ENCODE results near the gene PRAME.
"Not testable (repeated sequence)": the region's sequence is repeated elsewhere in the genome, so short reads cannot be mapped to it uniquely, and the experiment has no call there.

The PRAME gene

GRCh38 chr22:22548317-22548716 is 10.7 kb downstream of the PRAME start:
- no peak for FAIRE-seq

GRCh38 chr22:22547692-22548300 is 11.3 kb downstream of the PRAME start:
- FAIRE-seq, result no peak

- FAIRE-seq, result no peak
These were observed 11.8 kb downstream of the PRAME start for GRCh38 chr22:22547226-22547625.

DNA sequence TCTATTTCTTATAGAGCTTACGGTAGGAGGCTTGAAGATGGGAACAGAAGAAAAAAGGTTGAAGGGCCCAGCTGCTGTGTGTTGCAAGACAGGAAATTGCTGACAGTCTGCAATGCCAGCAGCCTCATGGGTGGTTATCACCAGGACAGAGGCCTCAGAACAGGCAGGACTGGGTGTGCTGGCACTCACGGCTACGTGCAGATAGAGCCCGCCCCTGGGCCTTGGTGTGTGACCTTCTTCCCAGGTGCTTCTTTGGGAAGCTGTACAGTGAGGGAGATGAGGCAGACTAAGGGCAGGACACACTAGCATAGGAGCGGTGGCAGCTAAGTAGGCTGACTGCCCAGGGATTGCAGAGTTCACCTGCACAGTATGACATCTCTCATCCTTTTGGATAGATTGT is 12.6 kb downstream of the PRAME start:
- no peak for FAIRE-seq

DNA sequence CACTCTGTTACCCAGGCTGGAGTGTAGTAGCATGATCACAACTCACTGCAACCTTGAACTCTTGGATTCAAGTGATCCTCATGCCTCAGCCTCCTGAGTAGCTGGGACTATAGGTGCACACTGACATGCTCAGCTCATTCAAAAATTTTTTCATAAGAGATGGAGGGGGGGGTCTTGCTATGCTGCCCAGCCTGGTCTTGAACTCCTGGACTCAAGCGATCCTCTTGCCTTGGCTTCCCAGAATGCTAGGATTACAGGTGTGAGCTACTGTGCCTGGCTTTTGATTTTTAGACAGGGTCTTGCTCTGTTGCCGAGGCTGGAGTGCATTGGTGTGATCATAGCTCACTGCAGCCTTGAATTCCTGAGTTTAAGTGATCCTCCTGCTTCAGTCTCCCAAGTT is 14.0 kb downstream of the PRAME start:
- FAIRE-seq, result no peak

DNA sequence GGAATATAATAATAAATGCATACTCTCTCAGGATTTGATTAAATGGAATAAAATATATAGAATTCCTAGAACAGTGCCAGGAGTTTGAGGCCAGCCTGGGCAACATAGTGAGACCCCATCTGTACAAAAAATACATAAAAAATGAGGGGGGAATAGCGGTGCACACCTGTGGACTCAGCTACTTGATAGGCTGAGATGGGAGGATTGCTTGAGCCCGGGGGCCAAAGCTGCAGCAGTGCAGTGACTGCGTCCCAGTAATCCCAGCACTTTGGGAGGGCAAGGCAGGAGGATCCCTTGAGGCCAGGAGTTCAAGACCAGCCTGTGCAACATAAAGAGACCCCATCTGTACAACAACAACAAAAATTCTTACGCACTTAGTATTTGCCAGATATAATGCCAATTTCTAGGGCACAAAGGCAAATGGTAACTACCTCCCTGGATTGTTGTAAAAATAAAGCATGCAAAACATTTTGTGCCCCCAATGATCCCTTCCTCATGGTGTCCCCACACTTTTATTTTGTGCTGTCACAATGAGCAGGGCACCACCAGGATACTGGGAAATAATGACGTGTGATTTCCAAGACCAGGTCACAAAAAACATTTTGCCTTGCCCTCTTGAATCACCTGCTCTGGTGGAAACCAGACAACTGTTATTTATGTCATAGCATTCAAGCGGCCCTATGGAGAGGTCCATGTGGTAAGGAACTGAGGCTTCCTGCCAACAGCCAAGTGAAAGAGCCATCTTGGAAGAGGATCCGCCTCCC is 20.7 kb downstream of the PRAME start:
- no peak for FAIRE-seq

DNA sequence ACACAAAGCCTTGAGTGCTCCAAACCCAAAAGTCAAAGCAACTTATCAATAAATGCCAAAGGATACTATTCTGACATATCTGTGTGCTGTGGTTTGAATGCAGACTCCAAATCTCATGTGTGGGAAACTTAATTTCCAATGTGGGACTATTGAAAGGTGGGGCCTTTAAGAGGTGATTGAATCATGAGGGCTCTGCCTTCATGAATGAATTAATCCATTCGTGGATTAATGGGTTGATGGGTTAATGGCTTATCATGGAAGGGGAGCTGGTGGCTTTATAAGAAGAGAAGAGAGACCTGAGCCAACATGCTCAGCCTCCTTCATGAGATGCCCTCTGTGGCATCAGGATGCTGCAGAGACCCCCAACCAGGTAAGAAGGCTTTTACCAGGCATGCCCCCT is 22.1 kb downstream of the PRAME start:
- no peak for FAIRE-seq

- FAIRE-seq, result no peak
These were observed 22.6 kb downstream of the PRAME start for GRCh38 chr22:22536515-22536914.

DNA sequence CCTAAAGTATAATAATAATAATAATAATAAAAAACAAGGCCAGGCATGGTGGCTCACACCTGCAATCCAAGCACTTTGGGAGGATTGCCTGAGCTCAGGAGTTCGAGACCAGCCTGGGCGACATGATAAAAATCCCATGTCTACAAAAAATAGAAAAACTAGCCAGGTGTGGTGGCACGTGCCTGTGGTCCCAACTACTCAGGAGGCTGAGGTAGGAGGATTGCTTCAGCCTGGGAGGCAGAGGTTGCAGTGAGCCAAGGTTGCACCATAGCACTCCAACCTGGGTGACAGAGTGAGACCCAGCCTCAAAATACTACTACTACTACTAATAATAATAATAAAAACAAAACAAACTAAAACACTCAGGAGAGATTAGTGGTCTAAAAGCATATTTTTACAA is 23.4 kb downstream of the PRAME start:
- FAIRE-seq, result no peak

DNA sequence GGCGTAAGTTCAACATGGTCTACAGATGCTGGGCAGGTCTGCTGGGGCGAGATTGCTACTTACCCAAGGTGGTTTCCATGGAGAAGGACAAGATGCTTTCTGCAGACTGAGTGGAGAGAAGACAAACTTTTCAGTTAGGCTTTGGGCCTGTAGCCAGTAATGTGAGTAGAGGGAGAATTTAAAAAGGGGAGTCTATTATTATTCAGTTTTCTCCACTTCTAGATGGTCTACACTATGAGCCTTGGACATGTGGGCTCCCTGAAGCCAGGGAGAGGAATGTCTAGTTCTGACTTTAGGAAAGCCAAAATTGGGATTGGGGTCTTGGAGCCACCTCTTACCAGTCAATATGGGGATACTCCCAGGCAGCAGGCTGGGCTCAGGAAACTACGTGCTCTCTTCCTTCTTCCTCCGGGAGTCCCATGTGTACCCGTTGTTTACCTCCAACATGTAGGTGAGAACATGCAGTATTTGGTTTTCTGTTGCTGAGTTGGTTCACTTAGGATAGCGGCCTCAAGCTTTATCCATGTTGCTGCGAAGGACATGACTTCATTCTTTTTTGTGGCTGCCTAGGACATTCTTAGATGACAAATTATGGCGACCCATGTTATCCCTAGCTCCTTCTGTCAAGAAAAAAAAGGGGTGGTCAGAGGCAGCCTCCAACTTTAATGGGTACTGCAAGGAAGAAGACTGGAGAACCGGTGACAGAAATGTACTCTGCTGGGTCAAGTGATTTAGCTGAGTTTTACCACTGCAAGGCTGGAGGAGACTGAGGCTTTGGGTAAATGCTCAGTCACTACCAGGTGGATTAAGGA is 24.3 kb downstream of the PRAME start:
- FAIRE-seq, result no peak

DNA sequence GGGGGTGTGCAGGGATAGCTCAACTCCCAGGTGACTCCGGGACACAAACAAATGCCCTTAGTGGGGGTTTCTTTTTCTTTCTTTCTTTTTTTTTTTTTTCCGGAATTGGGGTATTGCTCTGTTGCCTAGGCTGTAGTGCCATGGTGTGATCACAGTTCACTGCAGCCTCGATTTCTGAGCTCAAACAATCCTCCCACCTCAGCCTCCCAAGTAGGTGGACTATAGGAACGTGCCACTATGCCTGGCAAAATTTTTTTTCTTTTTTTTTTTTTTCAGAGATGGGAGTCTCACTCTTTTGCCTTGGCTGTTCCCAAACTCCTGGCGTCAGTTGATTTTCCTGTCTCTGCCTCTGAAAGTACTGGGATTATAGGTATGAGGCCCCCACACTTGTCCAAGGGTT is 25.2 kb downstream of the PRAME start:
- no peak for FAIRE-seq

DNA sequence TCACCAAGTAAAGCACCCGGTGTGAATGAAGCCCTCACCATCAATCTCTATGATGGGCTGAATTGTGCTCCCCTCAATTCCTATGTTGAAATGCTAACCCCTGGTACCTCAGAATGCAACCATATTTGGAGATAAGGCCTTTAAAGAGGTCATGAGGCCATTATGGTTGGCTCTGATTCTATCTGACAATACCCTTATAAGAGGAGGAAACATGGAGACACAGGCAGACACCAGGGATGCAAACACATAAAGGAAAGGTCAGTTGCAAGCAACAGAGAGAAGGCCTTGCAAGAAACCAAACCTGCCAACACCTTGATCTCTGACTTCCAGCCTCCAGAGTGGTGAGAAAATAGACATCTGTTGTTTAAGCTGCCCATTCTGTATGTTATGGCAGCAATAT is 25.6 kb downstream of the PRAME start:
- no peak for FAIRE-seq

DNA sequence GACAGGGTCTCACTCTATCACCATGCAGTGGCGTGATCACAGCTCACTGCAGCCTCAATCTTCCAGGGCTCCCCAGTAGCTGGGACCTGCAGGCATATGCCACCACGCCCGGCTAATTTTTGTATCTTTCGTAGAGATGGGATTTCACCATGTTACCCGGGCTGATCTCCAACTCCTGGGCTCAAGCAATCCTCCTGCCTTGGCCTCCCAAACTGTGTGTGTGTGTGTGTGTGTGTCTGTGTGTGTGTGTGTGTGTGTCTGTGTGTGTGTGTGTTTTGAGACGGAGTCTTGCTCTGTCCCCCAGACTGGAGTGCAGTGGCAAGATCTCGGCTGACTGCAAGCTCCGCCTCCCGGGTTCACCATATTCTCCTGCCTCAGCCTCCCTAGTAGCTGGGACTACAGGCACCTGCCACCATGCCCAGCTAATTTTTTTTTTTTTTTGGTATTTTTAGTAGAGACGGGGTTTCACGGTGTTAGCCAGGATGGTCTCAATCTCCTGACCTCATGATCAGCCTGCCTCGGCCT is 26.5 kb downstream of the PRAME start:
- not testable (repeated sequence) for FAIRE-seq

DNA sequence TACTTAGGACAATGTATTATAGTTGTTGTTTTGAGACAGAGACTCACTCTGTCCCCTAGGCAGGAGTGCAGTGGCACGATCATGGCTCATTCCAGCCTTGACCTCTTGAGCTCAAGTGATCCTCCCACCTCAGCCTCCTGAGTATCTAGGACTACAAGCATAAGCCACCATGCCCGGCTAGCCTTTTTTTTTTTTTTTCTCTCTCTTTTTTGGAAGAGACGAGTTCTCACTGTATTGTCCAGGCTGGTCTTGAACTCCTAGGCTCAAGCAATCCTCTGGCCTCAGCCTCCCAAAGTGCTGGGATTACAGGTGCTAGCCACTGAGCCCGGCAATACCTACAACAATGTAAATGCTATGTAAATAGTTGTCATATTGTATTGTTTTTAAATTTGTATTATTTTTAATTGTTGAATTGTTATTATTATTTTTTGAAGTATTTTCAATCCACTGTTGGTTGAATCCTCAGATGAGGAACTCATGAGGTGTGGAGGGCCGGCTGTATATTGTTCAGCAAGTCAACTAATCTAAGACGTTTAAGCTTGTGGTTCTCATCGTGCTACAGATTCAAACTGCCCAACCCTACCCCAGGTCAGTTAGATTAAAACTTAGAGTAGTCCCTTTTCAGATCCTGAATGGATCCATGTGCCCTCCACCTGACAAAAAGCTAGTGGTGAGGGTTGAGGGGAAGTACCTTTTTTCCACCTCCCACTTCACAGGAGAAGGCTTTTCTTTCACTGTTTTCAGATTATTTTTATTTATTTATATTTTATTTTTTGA is 27.1 kb downstream of the PRAME start:
- FAIRE-seq, result no peak

DNA sequence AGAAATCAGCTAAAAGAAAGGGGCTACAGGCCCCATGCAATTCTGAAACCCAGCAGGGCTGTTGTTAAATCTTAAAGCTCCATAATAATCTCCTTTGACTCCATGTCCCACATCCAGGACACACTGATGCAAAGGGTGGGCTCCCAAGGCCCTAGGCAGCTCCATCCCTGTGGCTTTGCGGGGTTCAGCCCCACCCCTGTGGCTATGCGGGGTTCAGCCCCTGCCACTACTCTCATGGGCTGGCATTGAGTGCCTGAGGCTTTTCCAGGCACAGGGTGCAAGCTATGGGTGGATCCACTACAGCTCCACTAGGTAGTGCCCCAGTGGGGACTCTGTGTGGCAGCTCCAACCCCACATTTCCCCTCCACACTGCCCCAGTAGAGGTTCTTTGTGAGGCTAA is 30.3 kb downstream of the PRAME start:
- no peak for FAIRE-seq

DNA sequence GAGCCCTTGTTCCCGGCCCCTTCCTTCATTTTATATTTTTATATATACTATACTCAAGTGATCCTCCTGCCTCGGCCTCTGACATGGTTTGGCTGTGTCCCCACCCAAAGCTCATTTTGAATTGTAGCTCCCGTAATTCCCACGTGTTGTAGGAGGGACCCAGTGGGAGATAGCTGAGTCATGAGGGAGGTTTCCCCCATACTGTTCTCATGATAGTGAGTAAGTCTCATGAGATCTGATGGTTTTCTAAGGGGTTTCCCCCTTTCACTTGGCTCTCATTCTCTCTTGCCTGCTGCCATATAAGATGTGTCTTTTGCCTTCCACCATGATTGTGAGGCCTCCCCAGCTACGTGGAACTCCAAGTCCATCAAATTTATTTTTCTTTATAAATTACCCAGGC is 31.8 kb downstream of the PRAME start:
- FAIRE-seq, result no peak

GRCh38 chr22:22526125-22526912 is 32.7 kb downstream of the PRAME start:
- no peak for FAIRE-seq

DNA sequence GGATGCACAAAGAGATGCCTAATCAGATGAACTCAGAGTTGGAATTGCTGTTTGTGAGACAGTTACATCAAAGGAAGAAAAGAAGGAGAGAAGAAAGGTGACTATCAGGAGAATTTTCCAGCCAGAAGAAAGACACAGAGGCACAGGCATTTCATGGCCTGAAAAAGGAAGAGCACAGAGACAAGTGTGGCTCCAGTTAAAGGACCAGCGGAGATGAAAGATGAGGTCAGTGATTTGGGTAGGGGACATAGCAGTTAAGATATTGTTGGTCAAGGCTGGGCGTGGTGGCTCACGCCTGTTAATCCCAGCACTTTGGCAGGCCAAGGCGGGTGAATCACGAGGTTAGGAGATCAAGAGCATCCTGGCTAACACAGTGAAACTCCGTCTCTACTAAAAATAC is 35.6 kb downstream of the PRAME start:
- FAIRE-seq, result no peak

DNA sequence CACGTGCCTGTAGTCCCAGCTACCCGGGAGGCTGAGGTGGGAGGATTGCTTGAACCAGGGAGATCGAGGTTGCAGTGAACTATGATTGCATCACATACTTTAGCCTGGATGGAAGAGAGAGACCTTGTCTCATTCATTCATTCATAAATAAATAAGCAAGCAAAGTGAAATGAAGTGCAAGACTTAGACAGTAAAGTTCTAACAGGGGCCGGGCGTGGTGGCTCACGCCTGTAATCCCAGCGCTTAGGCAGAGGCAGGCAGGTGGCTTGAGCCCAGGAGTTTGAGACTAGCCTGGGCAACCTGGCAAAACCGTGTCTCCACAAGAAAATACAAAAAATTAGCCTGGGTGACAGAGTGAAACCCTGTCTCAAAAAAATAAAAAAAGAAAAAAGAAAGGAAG is 37.4 kb downstream of the PRAME start:
- FAIRE-seq, result no peak

DNA sequence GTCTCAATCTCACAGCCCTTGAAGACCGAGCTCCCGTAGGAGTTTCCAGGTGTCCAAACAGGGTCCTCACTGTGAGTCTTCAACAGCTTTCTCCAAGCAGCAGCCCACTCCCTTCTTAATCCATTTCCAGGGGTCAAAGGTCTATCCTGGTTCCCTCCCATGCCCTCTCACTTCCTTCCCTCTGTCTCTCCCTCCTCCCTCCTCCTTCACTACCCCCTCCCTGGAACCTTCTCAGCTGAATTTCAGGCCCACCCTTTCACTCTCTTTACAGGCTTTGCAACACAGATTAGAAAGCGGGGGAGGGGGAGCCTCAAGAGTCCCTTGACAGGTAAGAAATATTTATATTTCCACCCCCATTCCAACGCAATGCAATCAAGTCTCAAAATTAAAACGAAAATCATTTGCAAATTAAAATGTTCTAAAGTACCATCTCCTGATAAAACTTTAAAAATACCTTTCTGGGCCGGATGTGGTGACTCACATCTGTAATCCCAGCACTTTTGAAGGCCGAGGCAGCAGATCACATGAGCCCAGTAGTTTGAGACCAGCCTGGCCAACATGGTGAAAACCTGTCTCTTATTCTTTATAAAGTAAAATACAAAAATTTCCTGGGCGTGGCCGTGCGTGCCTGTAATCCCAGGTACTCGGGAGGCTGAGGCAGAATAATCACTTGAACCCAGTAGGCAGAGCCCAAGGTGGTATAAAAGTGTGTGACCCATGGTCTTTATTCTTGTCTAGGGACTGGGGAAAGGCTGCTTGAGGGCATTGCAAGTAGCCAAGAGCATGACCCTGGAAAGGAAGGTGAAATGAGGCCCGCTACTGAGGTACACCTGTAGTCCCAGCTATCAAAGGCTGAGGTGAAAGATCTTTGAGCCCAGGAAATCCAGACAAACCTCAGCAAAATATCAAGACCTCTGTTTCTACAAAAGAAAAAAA is 38.1 kb downstream of the PRAME start:
- no peak for FAIRE-seq
